ENCODE data around the gene REV1. TPM values are rescaled to one million over a fixed set of nuclear protein-coding genes. Genes with fewer than 3 reads are reported as not detected.
A peak's percentile ranks its signal among the peaks of the same experiment; 100 is the strongest.

The REV1 gene
- total RNA-seq, 1 donor from 2014 or later = 24.4 TPM

GRCh38 chr2:99431587-99432275 lies 58.1 kb downstream of the REV1 start:
- Mint-ChIP-seq H3K27me3 (ENCODE audit: low read depth, unreplicated experiment) (no peaks in the 10 kb centered on the region), H3K9me3 (ENCODE audit: unreplicated experiment) (no peaks in the 10 kb centered on the region), H3K36me3 (ENCODE audit: low read depth, unreplicated experiment) (peaks cover 3% of the 10 kb centered on the region), H3K4me1 (ENCODE audit: low read depth, unreplicated experiment) (peaks cover 4% of the 10 kb centered on the region), H3K4me3 (ENCODE audit: unreplicated experiment) (no peak overlapping the region), H3K27ac (ENCODE audit: unreplicated experiment) (no peak overlapping the region)
- H3K79me2 ChIP-seq (ENCODE audit: insufficient read depth, low read length) = no peaks in the 10 kb centered on the region
- H3K36me3 ChIP-seq (ENCODE audit: insufficient read depth, low read length) = peaks cover 14% of the 10 kb centered on the region
- H4K20me1 ChIP-seq (ENCODE audit: insufficient read depth, low read length) = peaks cover 26% of the 10 kb centered on the region
- FAIRE-seq (no peak), DNase-seq (ENCODE audit: low read depth) (no peak)
- H3K4me2 ChIP-seq (ENCODE audit: low read length) = no peak overlapping the region
- no peaks in the 10 kb centered on the region for H3K9me3 ChIP-seq (ENCODE audit: insufficient read depth, low read depth, low read length)
- peaks cover 8% of the 10 kb centered on the region for H3K4me1 ChIP-seq (ENCODE audit: insufficient read depth, low read length)
- no peak overlapping the region for H3K9ac ChIP-seq (ENCODE audit: low read length)
- no peak overlapping the region for H3K27ac ChIP-seq (ENCODE audit: low read depth, low read length)
- no peaks in the 10 kb centered on the region for H3K27me3 ChIP-seq (ENCODE audit: insufficient read depth, low read length)
- H3K4me3 ChIP-seq (ENCODE audit: insufficient read depth, low read depth, low read length) = no peak overlapping the region
- H2AFZ ChIP-seq (ENCODE audit: low read depth, low read length) = no peak overlapping the region
- no peak for TF ChIP-seq EZH2 (IDR thresholded peaks at IDR 0.05; ENCODE audit: insufficient read depth, low read length)
- no peak for TF ChIP-seq CTCF (IDR thresholded peaks at IDR 0.05; ENCODE audit: insufficient read depth, low read depth, low read length)

GRCh38 chr2:99430614-99431291 lies 59.1 kb downstream of the REV1 start:
- Histone ChIP-seq H3K4me3 (ENCODE audit: insufficient read depth, low read depth, low read length) (no peak overlapping the region), H3K79me2 (ENCODE audit: insufficient read depth, low read length) (no peaks in the 10 kb centered on the region), H3K27ac (ENCODE audit: low read depth, low read length) (no peak overlapping the region)

More at GRCh38 chr2:99430614-99431291, 59.1 kb downstream of the REV1 start:
- no peaks in the 10 kb centered on the region for H3K27me3 ChIP-seq (ENCODE audit: insufficient read depth, low read length)
- H3K9me3 ChIP-seq (ENCODE audit: insufficient read depth, low read depth, low read length) = no peaks in the 10 kb centered on the region
- Mint-ChIP-seq H3K27ac (ENCODE audit: unreplicated experiment) (no peak overlapping the region), H3K27me3 (ENCODE audit: low read depth, unreplicated experiment) (no peaks in the 10 kb centered on the region), H3K4me3 (ENCODE audit: unreplicated experiment) (no peak overlapping the region), H3K9me3 (ENCODE audit: unreplicated experiment) (no peaks in the 10 kb centered on the region), H3K36me3 (ENCODE audit: low read depth, unreplicated experiment) (peaks cover 5% of the 10 kb centered on the region), H3K4me1 (ENCODE audit: low read depth, unreplicated experiment) (peaks cover 4% of the 10 kb centered on the region)
- TF ChIP-seq EZH2 (IDR thresholded peaks at IDR 0.05; ENCODE audit: insufficient read depth, low read length) (no peak), CTCF (IDR thresholded peaks at IDR 0.05; ENCODE audit: insufficient read depth, low read depth, low read length) (no peak)
- H3K4me2 ChIP-seq (ENCODE audit: low read length) = no peak overlapping the region
- no peak overlapping the region for H3K9ac ChIP-seq (ENCODE audit: low read length)
- peaks cover 8% of the 10 kb centered on the region for H3K4me1 ChIP-seq (ENCODE audit: insufficient read depth, low read length)
- H4K20me1 ChIP-seq (ENCODE audit: insufficient read depth, low read length) = peaks cover 26% of the 10 kb centered on the region
- FAIRE-seq (peak; percentile 26), DNase-seq (ENCODE audit: low read depth) (peak; percentile 79)
- no peak overlapping the region for H2AFZ ChIP-seq (ENCODE audit: low read depth, low read length)
- H3K36me3 ChIP-seq (ENCODE audit: insufficient read depth, low read length) = peaks cover 14% of the 10 kb centered on the region

Data from astrocyte (in vitro differentiated cells and primary cell).